Measurements from ENCODE around the gene RAP2A.

The RAP2A gene

GRCh38 chr13:97496511-97496910, 62.5 kb downstream of the RAP2A start:
- TF ChIP-seq CTCF (IDR thresholded peaks at IDR 0.05; ENCODE audit: low read depth, low read length, missing control alignments) = no peak
- in situ Hi-C loops (cut with HindIII; ENCODE audit: low pct_ligation_motif_present, low sequenced_read_pairs) = no loop called here
- Histone ChIP-seq H3K27ac (no peak overlapping the region), H3K4me3 (ENCODE audit: low read depth, low read length) (no peak overlapping the region), H3K36me3 (replicated peaks) (no peaks in the 10 kb centered on the region), H3K27me3 (replicated peaks) (no peaks in the 10 kb centered on the region)
- no peak for DNase-seq

GRCh38 chr13:97497400-97497799, 63.4 kb downstream of the RAP2A start:
- Histone ChIP-seq H3K4me3 (ENCODE audit: low read depth, low read length) (no peak overlapping the region), H3K27ac (no peak overlapping the region), H3K36me3 (replicated peaks) (no peaks in the 10 kb centered on the region), H3K27me3 (replicated peaks) (no peaks in the 10 kb centered on the region)
- in situ Hi-C loops (cut with HindIII; ENCODE audit: low pct_ligation_motif_present, low sequenced_read_pairs) = no loop called here
- no peak for DNase-seq
- TF ChIP-seq CTCF (IDR thresholded peaks at IDR 0.05; ENCODE audit: low read depth, low read length, missing control alignments) = no peak

- Histone ChIP-seq H3K27ac (no peak overlapping the region), H3K27me3 (replicated peaks) (no peaks in the 10 kb centered on the region), H3K4me3 (ENCODE audit: low read depth, low read length) (no peak overlapping the region), H3K36me3 (replicated peaks) (no peaks in the 10 kb centered on the region)
- in situ Hi-C loops (cut with HindIII; ENCODE audit: low pct_ligation_motif_present, low sequenced_read_pairs) = no loop called here
- no peak for TF ChIP-seq CTCF (IDR thresholded peaks at IDR 0.05; ENCODE audit: low read depth, low read length, missing control alignments)
- no peak for DNase-seq
Observed at GRCh38 chr13:97498419-97498818, 64.5 kb downstream of the RAP2A start.

- DNase-seq = no peak
- no peak overlapping the region for H3K4me3 ChIP-seq (ENCODE audit: low read depth, low read length)
- H3K27ac ChIP-seq = no peak overlapping the region
- H3K36me3 ChIP-seq (replicated peaks) = no peaks in the 10 kb centered on the region
- H3K27me3 ChIP-seq (replicated peaks) = no peaks in the 10 kb centered on the region
- TF ChIP-seq CTCF (IDR thresholded peaks at IDR 0.05; ENCODE audit: low read depth, low read length, missing control alignments) = no peak
- in situ Hi-C loops (cut with HindIII; ENCODE audit: low pct_ligation_motif_present, low sequenced_read_pairs) = no loop called here
Observed at GRCh38 chr13:97499181-97499580, 65.2 kb downstream of the RAP2A start.

GRCh38 chr13:97502181-97502580, 68.2 kb downstream of the RAP2A start:
- no peak for DNase-seq
- TF ChIP-seq CTCF (IDR thresholded peaks at IDR 0.05; ENCODE audit: low read depth, low read length, missing control alignments) = no peak
- no peak overlapping the region for H3K4me3 ChIP-seq (ENCODE audit: low read depth, low read length)
- H3K27ac ChIP-seq = no peak overlapping the region
- H3K36me3 ChIP-seq (replicated peaks) = no peaks in the 10 kb centered on the region
- no peaks in the 10 kb centered on the region for H3K27me3 ChIP-seq (replicated peaks)
- in situ Hi-C loops (cut with HindIII; ENCODE audit: low pct_ligation_motif_present, low sequenced_read_pairs) = no loop called here

- no peak for TF ChIP-seq CTCF (IDR thresholded peaks at IDR 0.05; ENCODE audit: low read depth, low read length, missing control alignments)
- no peak for DNase-seq
- Histone ChIP-seq H3K27me3 (replicated peaks) (no peaks in the 10 kb centered on the region), H3K27ac (no peak overlapping the region), H3K4me3 (ENCODE audit: low read depth, low read length) (no peak overlapping the region), H3K36me3 (replicated peaks) (no peaks in the 10 kb centered on the region)
- in situ Hi-C loops (cut with HindIII; ENCODE audit: low pct_ligation_motif_present, low sequenced_read_pairs) = no loop called here
Observed at GRCh38 chr13:97502706-97503105, 68.7 kb downstream of the RAP2A start.

Data from brain microvascular endothelial cell (primary cell).